CD4-positive, alpha-beta T cell (primary cell): ENCODE data around the gene ARHGAP15. TPM values are rescaled to one million over a fixed set of nuclear protein-coding genes. Genes with fewer than 3 reads are reported as not detected.

Experiments
- ATAC-seq: fragments of 200-7000 bp; cut with Tn5 transposase; one replicate; pipeline ENCODE4 v1.10.0; 2022; ENCODE audit warnings: mild to moderate bottlenecking; ENCODE audit not compliant: poor library complexity
- CTCF ChIA-PET: fragments of 350-600 bp; sonication (Branson Sonifier 250); formaldehyde crosslinking; loops from one replicate; lab custom pipeline; 2021; ENCODE audit warnings: antibody characterized with exemption, inconsistent platforms; lab: Charles Lee
- POLR2A ChIA-PET: fragments of 350-600 bp; sonication (Branson Sonifier 250); formaldehyde crosslinking; loops from one replicate; lab custom pipeline; 2021; ENCODE audit warnings: antibody characterized with exemption, inconsistent platforms; lab: Charles Lee
- DNase-seq, 14 experiments: peaks; one replicate each; pipeline ENCODE4 v3.0.0-alpha.2; 2013 to 2020; ENCODE audit warnings: mixed read lengths in 2 of 14
- H3K27ac ChIP-seq, 2 donors: one replicate each; pipeline versions ENCODE4 v1.5.1 to v1.7.0; 2013; ENCODE audit warnings: low read length in 2 of 2, low read depth in 1 of 2, mild to moderate bottlenecking in 1 of 2
- H3K27me3 ChIP-seq, 2 experiments: 1 replicate in 1 of 2; 2 replicates in 1 of 2; pipeline versions ENCODE4 v1.6.1 to v1.7.0; 2013; ENCODE audit warnings: low read length in 2 of 2, control low read depth in 1 of 2, mild to moderate bottlenecking in 1 of 2, moderate library complexity in 1 of 2; ENCODE audit not compliant: insufficient read depth in 2 of 2, control insufficient read depth in 1 of 2
- H3K36me3 ChIP-seq: one replicate; pipeline ENCODE4 v1.6.1; 2013; ENCODE audit warnings: low read length, control low read depth; ENCODE audit not compliant: insufficient read depth
- H3K4me1 ChIP-seq: one replicate; pipeline ENCODE4 v1.6.1; 2013; ENCODE audit warnings: low read length, control low read depth; ENCODE audit not compliant: insufficient read depth
- H3K4me3 ChIP-seq: one replicate; pipeline ENCODE4 v1.5.1; 2013; ENCODE audit warnings: mild to moderate bottlenecking, low read length, moderate library complexity
- H3K9me3 ChIP-seq, 2 experiments: 1 replicate in 1 of 2; 2 replicates in 1 of 2; pipeline versions ENCODE4 v1.6.1 to v1.7.0; 2013; ENCODE audit warnings: low read length in 2 of 2, mild to moderate bottlenecking in 2 of 2, control low read depth in 1 of 2, moderate library complexity in 1 of 2; ENCODE audit not compliant: control insufficient read depth in 1 of 2, insufficient read depth in 1 of 2
- H3K27ac Mint-ChIP-seq: one replicate; pipeline ENCODE4 v1.8.0; 2020; ENCODE audit warnings: mixed read lengths
- H3K27me3 Mint-ChIP-seq: one replicate; pipeline ENCODE4 v1.8.0; 2021; ENCODE audit warnings: mixed read lengths
- H3K36me3 Mint-ChIP-seq: one replicate; pipeline ENCODE4 v1.8.0; 2021; ENCODE audit warnings: low read depth, mixed read lengths
- H3K4me1 Mint-ChIP-seq: one replicate; pipeline ENCODE4 v1.8.0; 2021; ENCODE audit warnings: low read depth, mixed read lengths
- H3K4me3 Mint-ChIP-seq: one replicate; pipeline ENCODE4 v1.8.0; 2020; ENCODE audit warnings: mild to moderate bottlenecking, mixed read lengths
- H3K9me3 Mint-ChIP-seq: one replicate; pipeline ENCODE4 v1.8.0; 2020; ENCODE audit warnings: mixed read lengths
- intact Hi-C, 2 experiments: fragments of 100-400 bp; cut with DNase I in 1 of 2; cut with micrococcal nuclease in 1 of 2; formaldehyde crosslinking; loops; one replicate each; pipeline versions ENCODE4 v1.15.1 to v1.9.0; 2023 to 2025; cut with DNase I, micrococcal nuclease
- total RNA-seq, 174 experiments: library from RNA in 2 of 174; stranded (reverse) in 2 of 174; gene quantifications; one replicate each; pipeline ENCODE4 v1.2.3 and lab custom pipeline; 2021 to 2026
- TF ChIP-seq, protein P1 (sequence below): fragments of 200-600 bp; IDR thresholded peaks from one replicate; pipeline ENCODE4 v1.8.0; 2022; ENCODE audit warnings: antibody characterized with exemption, mild to moderate bottlenecking

Gene ARHGAP15
- total RNA-seq, 2 experiments from 2014 or later, result 158 to 165 TPM

DNA sequence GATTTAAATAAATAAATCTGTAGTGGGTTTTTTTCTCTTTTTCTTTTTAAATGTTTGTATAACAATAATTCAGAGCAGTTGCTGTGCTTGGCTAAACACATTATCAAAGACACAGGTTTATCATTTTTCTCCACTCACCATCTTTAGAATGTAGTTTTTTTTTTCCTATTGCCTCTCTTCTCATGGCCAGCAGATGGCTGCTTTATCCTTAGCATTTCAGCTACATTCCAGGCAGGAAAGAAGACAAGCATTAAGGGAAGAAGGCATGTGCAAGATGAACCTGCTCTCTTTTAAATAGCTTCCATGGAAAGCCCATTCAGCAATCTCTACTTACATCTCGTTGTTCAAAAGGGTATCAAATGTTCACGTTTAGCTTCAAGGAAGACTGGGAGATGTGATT is 42.6 kb downstream of the ARHGAP15 start:
- Histone ChIP-seq H3K27me3 (no peaks in the 10 kb centered on the region), H3K9me3 (no peaks in the 10 kb centered on the region), H3K36me3 (peaks cover 50% of the 10 kb centered on the region), H3K4me3 (no peak overlapping the region), H3K27ac (no peak overlapping the region), H3K4me1 (peaks cover 22% of the 10 kb centered on the region)
- DNase-seq, result no peak
- POLR2A ChIA-PET, result interaction anchor here (2.0 kb wide), 1 partner anchor 10 kb away, joined by 6 read pairs; no protein-coding TSS in a partner anchor
- Mint-ChIP-seq H3K4me3 (no peak overlapping the region), H3K27ac (peak overlapping the region; percentile 18), H3K4me1 (peaks cover 90% of the 10 kb centered on the region), H3K27me3 (no peaks in the 10 kb centered on the region), H3K36me3 (peaks cover 74% of the 10 kb centered on the region), H3K9me3 (no peaks in the 10 kb centered on the region)
- intact Hi-C loops, result no loop called here
- no peak for ATAC-seq
- CTCF ChIA-PET, result interaction anchor here (0.8 to 3.7 kb wide), 4 partner anchors 8 to 137 kb away, joined by 3 to 11 read pairs (median 4); no protein-coding TSS in a partner anchor
- TF ChIP-seq, protein P1, sequence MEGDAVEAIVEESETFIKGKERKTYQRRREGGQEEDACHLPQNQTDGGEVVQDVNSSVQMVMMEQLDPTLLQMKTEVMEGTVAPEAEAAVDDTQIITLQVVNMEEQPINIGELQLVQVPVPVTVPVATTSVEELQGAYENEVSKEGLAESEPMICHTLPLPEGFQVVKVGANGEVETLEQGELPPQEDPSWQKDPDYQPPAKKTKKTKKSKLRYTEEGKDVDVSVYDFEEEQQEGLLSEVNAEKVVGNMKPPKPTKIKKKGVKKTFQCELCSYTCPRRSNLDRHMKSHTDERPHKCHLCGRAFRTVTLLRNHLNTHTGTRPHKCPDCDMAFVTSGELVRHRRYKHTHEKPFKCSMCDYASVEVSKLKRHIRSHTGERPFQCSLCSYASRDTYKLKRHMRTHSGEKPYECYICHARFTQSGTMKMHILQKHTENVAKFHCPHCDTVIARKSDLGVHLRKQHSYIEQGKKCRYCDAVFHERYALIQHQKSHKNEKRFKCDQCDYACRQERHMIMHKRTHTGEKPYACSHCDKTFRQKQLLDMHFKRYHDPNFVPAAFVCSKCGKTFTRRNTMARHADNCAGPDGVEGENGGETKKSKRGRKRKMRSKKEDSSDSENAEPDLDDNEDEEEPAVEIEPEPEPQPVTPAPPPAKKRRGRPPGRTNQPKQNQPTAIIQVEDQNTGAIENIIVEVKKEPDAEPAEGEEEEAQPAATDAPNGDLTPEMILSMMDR, result no peak

DNA sequence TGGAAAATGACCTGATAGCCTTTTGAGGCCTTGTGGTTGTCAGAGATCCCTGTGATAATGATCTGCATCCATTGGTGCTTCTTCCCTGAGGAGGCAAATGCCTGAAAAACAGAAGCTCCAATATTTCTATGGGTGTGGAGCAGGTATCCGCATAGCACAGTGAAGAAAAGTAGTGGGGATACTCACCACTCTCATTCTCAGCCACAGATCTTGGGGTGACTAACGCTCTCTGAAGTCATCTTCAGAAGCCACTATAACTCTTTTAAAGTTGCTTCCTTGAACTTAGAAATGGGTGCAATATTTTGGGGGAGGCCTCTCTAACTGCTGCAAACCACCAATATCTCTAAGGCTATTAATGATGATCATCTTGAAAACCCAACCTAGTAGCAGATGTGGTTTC is 46.2 kb downstream of the ARHGAP15 start:
- Mint-ChIP-seq H3K36me3 (peaks cover 71% of the 10 kb centered on the region), H3K9me3 (no peaks in the 10 kb centered on the region), H3K4me3 (peak overlapping the region; percentile 46), H3K27ac (peak overlapping the region; percentile 84), H3K4me1 (peaks cover 83% of the 10 kb centered on the region), H3K27me3 (no peaks in the 10 kb centered on the region)
- H3K9me3 ChIP-seq, result peaks cover 0 to under 1% of the 10 kb centered on the region in 2 experiments
- peak overlapping the region in 1 of 2 donors; percentile 1 for H3K27ac ChIP-seq
- CTCF ChIA-PET, result interaction anchor here (0.9 to 1.4 kb wide), 3 partner anchors 8 to 61 kb away, joined by 3 read pairs; no protein-coding TSS in a partner anchor
- ATAC-seq (peak; percentile 35), DNase-seq (peak in 1 of 14 experiments; percentile 24)
- H3K4me1 ChIP-seq, result peaks cover 15% of the 10 kb centered on the region
- intact Hi-C loops, result no loop called here
- POLR2A ChIA-PET, result interaction anchor here (2.0 kb wide), 1 partner anchor 44 kb away, joined by 8 read pairs; no protein-coding TSS in a partner anchor
- TF ChIP-seq, protein P1, result no peak
- H3K27me3 ChIP-seq, result no peaks in the 10 kb centered on the region
- peaks cover 22% of the 10 kb centered on the region for H3K36me3 ChIP-seq
- H3K4me3 ChIP-seq, result no peak overlapping the region

DNA sequence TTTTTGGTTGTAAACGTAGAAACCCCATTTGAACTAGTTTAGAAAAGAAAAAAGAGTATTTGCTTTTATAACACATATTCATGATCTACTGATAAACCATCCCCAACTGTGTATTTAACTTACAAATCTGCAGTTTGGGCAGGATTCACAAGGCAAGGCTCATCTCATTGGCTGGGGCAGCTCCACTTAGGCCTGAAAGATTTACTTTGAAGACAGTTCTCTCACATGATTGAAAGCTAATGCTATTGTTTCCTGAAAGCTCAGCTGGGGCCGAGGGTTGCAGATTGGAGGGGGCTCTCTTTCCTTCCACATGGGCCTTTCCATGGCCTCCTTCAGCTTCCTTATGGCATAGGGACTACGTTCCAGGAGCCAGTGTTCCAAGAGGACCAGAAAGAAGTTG is 47.4 kb downstream of the ARHGAP15 start:
- H3K9me3 Mint-ChIP-seq, result no peaks in the 10 kb centered on the region
- intact Hi-C loops, result no loop called here
- peaks cover 75% of the 10 kb centered on the region for H3K4me1 Mint-ChIP-seq
- peak overlapping the region; percentile 87 for H3K4me3 Mint-ChIP-seq
- peak overlapping the region; percentile 38 for H3K4me3 ChIP-seq
- no peaks in the 10 kb centered on the region for H3K27me3 ChIP-seq
- ATAC-seq (peak; percentile 42), DNase-seq (peak in 5 of 14 experiments; percentile 9 to 56 (median 35))
- POLR2A ChIA-PET, result interaction anchor here (0.7 to 2.0 kb wide), 6 partner anchors 18 to 125 kb away, joined by 3 to 8 read pairs (median 4); partner anchors contain the start of gene ARHGAP15
- H3K27ac Mint-ChIP-seq, result peak overlapping the region; percentile 93
- CTCF ChIA-PET, result no interaction called here
- H3K4me1 ChIP-seq, result peaks cover 12% of the 10 kb centered on the region
- H3K27me3 Mint-ChIP-seq, result no peaks in the 10 kb centered on the region
- H3K36me3 Mint-ChIP-seq, result peaks cover 69% of the 10 kb centered on the region
- peaks cover 12% of the 10 kb centered on the region for H3K36me3 ChIP-seq
- H3K9me3 ChIP-seq, result peaks cover 6 to 7% of the 10 kb centered on the region in 2 experiments
- TF ChIP-seq, protein P1, result no peak
- peak overlapping the region; percentile 19 to 70 for H3K27ac ChIP-seq
